GM12874 (cell line): ENCODE results near the gene FAM131C.

Experiments
- CTCF ChIP-seq: IDR thresholded peaks from 2 replicates; pipeline ENCODE4 v1.5.1; 2011; ENCODE audit warnings: low read depth, mild to moderate bottlenecking, control low read depth, low read length, moderate library complexity; ENCODE audit not compliant: insufficient read depth

Gene FAM131C

GRCh38 chr1:16118706-16119105 is 45.3 kb upstream of the FAM131C start:
- no peak for TF ChIP-seq CTCF

- no peak for TF ChIP-seq CTCF
Observed at GRCh38 chr1:16117936-16118335, 44.5 kb upstream of the FAM131C start.

GRCh38 chr1:16117369-16117768 is 43.9 kb upstream of the FAM131C start:
- no peak for TF ChIP-seq CTCF

- TF ChIP-seq CTCF, result no peak
Observed at GRCh38 chr1:16116625-16117024, 43.2 kb upstream of the FAM131C start.

- no peak for TF ChIP-seq CTCF
Observed at GRCh38 chr1:16116002-16116401, 42.6 kb upstream of the FAM131C start.

GRCh38 chr1:16115468-16115983 is 42.1 kb upstream of the FAM131C start:
- no peak for TF ChIP-seq CTCF

GRCh38 chr1:16114527-16115467 is 41.3 kb upstream of the FAM131C start:
- TF ChIP-seq CTCF, result no peak
